ENCODE data around the gene TMEM45A. TPM values are rescaled to one million over a fixed set of nuclear protein-coding genes. Genes with fewer than 3 reads are reported as not detected.

TMEM45A gene
- total RNA-seq, 2 donors from 2014 or later = 5.8 to 7.8 TPM

DNA sequence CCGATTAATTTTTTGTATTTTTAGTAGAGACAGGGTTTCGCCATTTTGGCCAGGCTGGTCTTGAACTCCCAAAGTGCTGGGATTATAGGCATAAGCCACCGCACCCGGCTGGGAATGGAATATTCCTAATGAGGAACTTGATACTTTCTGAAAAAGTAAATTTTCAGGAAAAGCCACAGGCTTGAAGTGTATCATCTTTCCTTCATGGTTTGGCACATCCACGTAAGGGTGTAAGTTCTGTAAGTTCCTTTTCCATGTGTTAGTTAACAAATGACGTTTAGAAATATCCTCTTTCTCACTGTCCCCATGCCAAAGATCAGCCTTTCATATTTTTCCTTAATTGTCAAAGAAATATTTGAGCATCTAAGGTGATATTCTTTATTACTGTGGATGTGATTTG lies 24.9 kb downstream of the TMEM45A start:
- TF ChIP-seq, protein P1, sequence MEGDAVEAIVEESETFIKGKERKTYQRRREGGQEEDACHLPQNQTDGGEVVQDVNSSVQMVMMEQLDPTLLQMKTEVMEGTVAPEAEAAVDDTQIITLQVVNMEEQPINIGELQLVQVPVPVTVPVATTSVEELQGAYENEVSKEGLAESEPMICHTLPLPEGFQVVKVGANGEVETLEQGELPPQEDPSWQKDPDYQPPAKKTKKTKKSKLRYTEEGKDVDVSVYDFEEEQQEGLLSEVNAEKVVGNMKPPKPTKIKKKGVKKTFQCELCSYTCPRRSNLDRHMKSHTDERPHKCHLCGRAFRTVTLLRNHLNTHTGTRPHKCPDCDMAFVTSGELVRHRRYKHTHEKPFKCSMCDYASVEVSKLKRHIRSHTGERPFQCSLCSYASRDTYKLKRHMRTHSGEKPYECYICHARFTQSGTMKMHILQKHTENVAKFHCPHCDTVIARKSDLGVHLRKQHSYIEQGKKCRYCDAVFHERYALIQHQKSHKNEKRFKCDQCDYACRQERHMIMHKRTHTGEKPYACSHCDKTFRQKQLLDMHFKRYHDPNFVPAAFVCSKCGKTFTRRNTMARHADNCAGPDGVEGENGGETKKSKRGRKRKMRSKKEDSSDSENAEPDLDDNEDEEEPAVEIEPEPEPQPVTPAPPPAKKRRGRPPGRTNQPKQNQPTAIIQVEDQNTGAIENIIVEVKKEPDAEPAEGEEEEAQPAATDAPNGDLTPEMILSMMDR (conservative IDR thresholded peaks at IDR 0.05) = no peak
- no peaks in the 10 kb centered on the region for H3K36me3 ChIP-seq (ENCODE audit: control insufficient read depth, insufficient read depth, low read length)
- Mint-ChIP-seq H3K27ac (no peak overlapping the region), H3K36me3 (ENCODE audit: low read depth) (peaks cover 4% of the 10 kb centered on the region), H3K9me3 (peaks cover 10% of the 10 kb centered on the region), H3K4me1 (peaks cover 10% of the 10 kb centered on the region), H3K27me3 (ENCODE audit: insufficient read depth) (no peaks in the 10 kb centered on the region), H3K4me3 (no peak overlapping the region)
- H3K9ac ChIP-seq (ENCODE audit: extremely low read depth, low read length, poor library complexity, severe bottlenecking) = no peak overlapping the region
- no peaks in the 10 kb centered on the region for H3K4me1 ChIP-seq (ENCODE audit: control insufficient read depth, insufficient read depth, low read length)
- no peak overlapping the region for H3K27ac ChIP-seq (ENCODE audit: low read depth, low read length)
- no peak overlapping the region for H3K4me3 ChIP-seq (ENCODE audit: low read length)
- 92 to 94% methylated on average over 4 to 6 of the region's 6 CpGs for WGBS, 2 experiments (ENCODE audit: insufficient coverage in 1 of 2, insufficient read length in 1 of 2)
- no peak for DNase-seq
- no peaks in the 10 kb centered on the region for H3K27me3 ChIP-seq (ENCODE audit: control insufficient read depth, insufficient read depth, low read length, poor library complexity, severe bottlenecking)
- H3K9me3 ChIP-seq (ENCODE audit: control insufficient read depth, low read length) = no peaks in the 10 kb centered on the region

DNA sequence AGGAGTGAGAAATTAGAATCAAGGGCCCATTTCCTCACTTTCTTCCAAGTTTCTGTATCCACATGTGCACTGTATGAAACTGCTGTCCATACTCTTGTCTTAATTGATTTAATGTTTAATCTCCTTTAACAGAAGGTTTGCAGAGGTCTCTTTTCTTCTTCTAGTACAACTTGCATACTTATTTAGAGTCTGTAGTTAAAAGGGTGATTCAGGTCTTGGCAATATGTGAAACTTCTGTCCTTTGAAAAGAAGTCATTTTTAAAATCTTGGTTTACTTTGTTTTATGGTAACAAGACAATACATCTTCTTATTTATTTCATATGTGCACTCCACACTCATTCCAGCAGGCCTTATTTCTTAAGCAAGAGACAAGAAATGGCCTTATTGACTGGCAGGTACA lies 25.8 kb downstream of the TMEM45A start:
- peaks cover 4% of the 10 kb centered on the region for H3K9me3 ChIP-seq (ENCODE audit: control insufficient read depth, low read length)
- no peak overlapping the region for H3K27ac ChIP-seq (ENCODE audit: low read depth, low read length)
- no peaks in the 10 kb centered on the region for H3K4me1 ChIP-seq (ENCODE audit: control insufficient read depth, insufficient read depth, low read length)
- no peaks in the 10 kb centered on the region for H3K27me3 ChIP-seq (ENCODE audit: control insufficient read depth, insufficient read depth, low read length, poor library complexity, severe bottlenecking)
- Mint-ChIP-seq H3K9me3 (peaks cover 11% of the 10 kb centered on the region), H3K27ac (no peak overlapping the region), H3K27me3 (ENCODE audit: insufficient read depth) (no peaks in the 10 kb centered on the region), H3K4me3 (no peak overlapping the region), H3K36me3 (ENCODE audit: low read depth) (peaks cover 4% of the 10 kb centered on the region), H3K4me1 (peaks cover 10% of the 10 kb centered on the region)
- H3K36me3 ChIP-seq (ENCODE audit: control insufficient read depth, insufficient read depth, low read length) = no peaks in the 10 kb centered on the region
- H3K4me3 ChIP-seq (ENCODE audit: low read length) = no peak overlapping the region
- TF ChIP-seq, protein P1 (conservative IDR thresholded peaks at IDR 0.05) = no peak
- no peak for DNase-seq
- no peak overlapping the region for H3K9ac ChIP-seq (ENCODE audit: extremely low read depth, low read length, poor library complexity, severe bottlenecking)

DNA sequence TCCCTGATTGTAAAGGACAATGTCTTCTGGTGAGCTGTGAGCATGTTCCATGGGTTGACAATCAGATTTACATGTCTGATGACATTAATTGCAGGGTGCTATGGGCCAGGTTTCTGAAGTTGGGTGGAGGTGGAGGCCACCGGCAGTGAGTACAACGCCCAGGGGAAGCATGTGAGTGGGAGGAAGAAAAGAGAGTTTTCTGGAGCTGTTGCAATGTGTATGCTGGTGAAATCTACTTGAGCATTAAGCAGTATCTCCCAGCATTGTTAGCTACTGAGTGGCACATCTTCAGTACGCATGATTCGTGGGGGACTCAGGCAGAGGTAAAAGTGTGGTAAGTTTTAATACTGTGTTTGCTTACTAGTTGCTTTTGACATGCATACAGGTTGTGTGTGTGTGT lies 26.6 kb downstream of the TMEM45A start:
- Histone ChIP-seq H3K4me1 (ENCODE audit: control insufficient read depth, insufficient read depth, low read length) (no peaks in the 10 kb centered on the region), H3K27me3 (ENCODE audit: control insufficient read depth, insufficient read depth, low read length, poor library complexity, severe bottlenecking) (no peaks in the 10 kb centered on the region), H3K36me3 (ENCODE audit: control insufficient read depth, insufficient read depth, low read length) (no peaks in the 10 kb centered on the region), H3K27ac (ENCODE audit: low read depth, low read length) (no peak overlapping the region), H3K4me3 (ENCODE audit: low read length) (no peak overlapping the region), H3K9ac (ENCODE audit: extremely low read depth, low read length, poor library complexity, severe bottlenecking) (no peak overlapping the region), H3K9me3 (ENCODE audit: control insufficient read depth, low read length) (peaks cover 4% of the 10 kb centered on the region)
- Mint-ChIP-seq H3K4me1 (peaks cover 10% of the 10 kb centered on the region), H3K36me3 (ENCODE audit: low read depth) (peaks cover 4% of the 10 kb centered on the region), H3K4me3 (no peak overlapping the region), H3K27ac (no peak overlapping the region), H3K27me3 (ENCODE audit: insufficient read depth) (no peaks in the 10 kb centered on the region), H3K9me3 (peaks cover 10% of the 10 kb centered on the region)
- no peak for DNase-seq
- WGBS, 2 experiments (ENCODE audit: insufficient coverage in 1 of 2, insufficient read length in 1 of 2) = 94 to 100% methylated on average over 3 to 4 of the region's 4 CpGs
- TF ChIP-seq, protein P1 (conservative IDR thresholded peaks at IDR 0.05) = no peak

Measured in endodermal cell (in vitro differentiated cells).